SU-DHL-6 (cell line): Measurements from ENCODE around the gene SACS.

Source experiments
- EZH2phosphoT487 ChIP-seq: fragments of 200-600 bp; sonication (generic), shearing (Covaris generic); conservative IDR thresholded peaks from 2 replicates; pipeline ENCODE4 v1.6.1; 2018; ENCODE audit warnings: mild to moderate bottlenecking, antibody characterized with exemption, low read length, moderate library complexity, mixed read lengths
- TF ChIP-seq, protein P1 (sequence below): fragments of 200-600 bp; sonication (generic); IDR thresholded peaks from one replicate; pipeline ENCODE4 v1.5.1; 2017; ENCODE audit warnings: antibody characterized with exemption, mild to moderate bottlenecking, low read length, moderate library complexity; ENCODE audit not compliant: insufficient read depth, poor library complexity, severe bottlenecking

GRCh38 chr13:23288564-23288963, 144.9 kb downstream of the SACS start:
- TF ChIP-seq, protein P1, sequence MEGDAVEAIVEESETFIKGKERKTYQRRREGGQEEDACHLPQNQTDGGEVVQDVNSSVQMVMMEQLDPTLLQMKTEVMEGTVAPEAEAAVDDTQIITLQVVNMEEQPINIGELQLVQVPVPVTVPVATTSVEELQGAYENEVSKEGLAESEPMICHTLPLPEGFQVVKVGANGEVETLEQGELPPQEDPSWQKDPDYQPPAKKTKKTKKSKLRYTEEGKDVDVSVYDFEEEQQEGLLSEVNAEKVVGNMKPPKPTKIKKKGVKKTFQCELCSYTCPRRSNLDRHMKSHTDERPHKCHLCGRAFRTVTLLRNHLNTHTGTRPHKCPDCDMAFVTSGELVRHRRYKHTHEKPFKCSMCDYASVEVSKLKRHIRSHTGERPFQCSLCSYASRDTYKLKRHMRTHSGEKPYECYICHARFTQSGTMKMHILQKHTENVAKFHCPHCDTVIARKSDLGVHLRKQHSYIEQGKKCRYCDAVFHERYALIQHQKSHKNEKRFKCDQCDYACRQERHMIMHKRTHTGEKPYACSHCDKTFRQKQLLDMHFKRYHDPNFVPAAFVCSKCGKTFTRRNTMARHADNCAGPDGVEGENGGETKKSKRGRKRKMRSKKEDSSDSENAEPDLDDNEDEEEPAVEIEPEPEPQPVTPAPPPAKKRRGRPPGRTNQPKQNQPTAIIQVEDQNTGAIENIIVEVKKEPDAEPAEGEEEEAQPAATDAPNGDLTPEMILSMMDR = no peak
- TF ChIP-seq EZH2phosphoT487 = no peak
